Activated CD8-positive, alpha-beta T cell treated with anti-CD3 and anti-CD28 coated beads for 36 hours (primary cell): ENCODE results near the gene MTX1. TPM values are rescaled to one million over a fixed set of nuclear protein-coding genes. Genes with fewer than 3 reads are reported as not detected.
A peak's percentile ranks its signal among the peaks of the same experiment; 100 is the strongest.

Source experiments
- ATAC-seq: fragments of 200-7000 bp; cut with Tn5 transposase; one replicate; pipeline ENCODE4 v1.10.0; 2021; ENCODE audit warnings: mild to moderate bottlenecking, moderate library complexity
- CTCF ChIA-PET: fragments of 350-600 bp; sonication (Branson Sonifier 250); formaldehyde crosslinking; loops from one replicate; lab custom pipeline; 2021; ENCODE audit warnings: antibody characterized with exemption; lab: Charles Lee
- POLR2A ChIA-PET: fragments of 350-600 bp; sonication (Branson Sonifier 250); formaldehyde crosslinking; loops from one replicate; lab custom pipeline; 2021; ENCODE audit warnings: antibody characterized with exemption; lab: Charles Lee
- DNase-seq: peaks from one replicate; pipeline ENCODE4 v3.0.0-alpha.2; 2020
- H3K27ac Mint-ChIP-seq: one replicate; pipeline ENCODE4 v1.8.0; 2021; ENCODE audit warnings: mild to moderate bottlenecking, mixed read lengths
- H3K27me3 Mint-ChIP-seq: one replicate; pipeline ENCODE4 v1.8.0; 2021; ENCODE audit warnings: mixed read lengths
- H3K36me3 Mint-ChIP-seq: one replicate; pipeline ENCODE4 v1.8.0; 2021; ENCODE audit warnings: low read depth, mixed read lengths
- H3K4me1 Mint-ChIP-seq: one replicate; pipeline ENCODE4 v1.8.0; 2021; ENCODE audit warnings: low read depth, mixed read lengths
- H3K4me3 Mint-ChIP-seq: one replicate; pipeline ENCODE4 v1.8.0; 2021; ENCODE audit warnings: mild to moderate bottlenecking, moderate library complexity, mixed read lengths
- H3K9me3 Mint-ChIP-seq: one replicate; pipeline ENCODE4 v1.8.0; 2021; ENCODE audit warnings: mixed read lengths
- CTCF ChIP-seq: fragments of 200-600 bp; IDR thresholded peaks from one replicate; pipeline ENCODE4 v1.8.0; 2022; ENCODE audit warnings: antibody characterized with exemption, mild to moderate bottlenecking
- intact Hi-C: fragments of 100-400 bp; cut with micrococcal nuclease; formaldehyde crosslinking; loops from one replicate; pipeline ENCODE4 v1.10.0; 2022
- total RNA-seq, 2 experiments: library from RNA; stranded (reverse); gene quantifications; one replicate each; pipeline ENCODE4 v1.2.3, GENCODE V29; 2021

Gene MTX1
- total RNA-seq, 2 experiments from 2014 or later, result 59.2 to 61.0 TPM

GRCh38 chr1:155171836-155172731 is 36.4 kb upstream of the MTX1 start:
- Mint-ChIP-seq H3K27me3 (no peaks in the 10 kb centered on the region), H3K4me3 (peak overlapping the region; percentile 96), H3K27ac (peak overlapping the region; percentile 98), H3K4me1 (peaks cover 52% of the 10 kb centered on the region), H3K9me3 (no peaks in the 10 kb centered on the region), H3K36me3 (peaks cover 23% of the 10 kb centered on the region)
- intact Hi-C loops, result no loop called here
- DNase-seq (no peak), ATAC-seq (peak; percentile 20)
- CTCF ChIA-PET, result interaction anchor here (0.5 to 13.3 kb wide), 37 partner anchors 8 to 441 kb away, joined by 3 to 312 read pairs (median 6); partner anchors contain the start of genes ADAM15, DPM3, EFNA3 and MTX1
- POLR2A ChIA-PET, result interaction anchor here (0.7 to 6.9 kb wide), 10 partner anchors 13 to 108 kb away, joined by 3 to 57 read pairs (median 4); partner anchors contain the start of gene THBS3
- no peak for TF ChIP-seq CTCF

GRCh38 chr1:155172732-155173477 is 35.6 kb upstream of the MTX1 start, which contains the start of gene KRTCAP2:
TSS of gene KRTCAP2 (minus strand) at chr1:155173304. CDS start at chr1:155173224, 80 bp downstream.
- ChIA-PET CTCF (interaction anchor here (0.6 to 13.3 kb wide), 47 partner anchors 9 to 579 kb away, joined by 3 to 312 read pairs (median 5); partner anchors contain the start of genes ADAM15, DPM3, EFNA3 and ENTREP3), POLR2A (interaction anchor here (0.6 to 6.9 kb wide), 13 partner anchors 12 to 153 kb away, joined by 3 to 57 read pairs (median 4); partner anchors contain the start of gene THBS3)
- DNase-seq (peak; percentile 97), ATAC-seq (peak; percentile 83)
- peaks cover 27% of the 10 kb centered on the region for H3K36me3 Mint-ChIP-seq
- H3K27ac Mint-ChIP-seq, result peak within 1 kb of the TSS; percentile 98
- H3K27me3 Mint-ChIP-seq, result no peaks in the 10 kb centered on the region
- no peaks in the 10 kb centered on the region for H3K9me3 Mint-ChIP-seq
- H3K4me1 Mint-ChIP-seq, result peaks cover 45% of the 10 kb centered on the region
- peak within 1 kb of the TSS; percentile 96 for H3K4me3 Mint-ChIP-seq
- peak; percentile 91 for TF ChIP-seq CTCF
- intact Hi-C loops, result no loop called here

- no peaks in the 10 kb centered on the region for H3K9me3 Mint-ChIP-seq
- POLR2A ChIA-PET, result interaction anchor here (0.5 to 6.9 kb wide), 17 partner anchors 12 to 154 kb away, joined by 3 to 57 read pairs (median 4); no protein-coding TSS in a partner anchor
- H3K4me3 Mint-ChIP-seq, result peak within 1 kb of the TSS; percentile 96
- ATAC-seq (peak; percentile 46), DNase-seq (peak; percentile 79)
- intact Hi-C loops, result no loop called here
- CTCF ChIA-PET, result interaction anchor here (0.7 to 13.3 kb wide), 39 partner anchors 8 to 252 kb away, joined by 3 to 312 read pairs (median 6); partner anchors contain the start of genes ADAM15, DPM3, EFNA3 and MTX1
- H3K36me3 Mint-ChIP-seq, result peaks cover 30% of the 10 kb centered on the region
- no peaks in the 10 kb centered on the region for H3K27me3 Mint-ChIP-seq
- peaks cover 43% of the 10 kb centered on the region for H3K4me1 Mint-ChIP-seq
- H3K27ac Mint-ChIP-seq, result peak within 1 kb of the TSS; percentile 98
- no peak for TF ChIP-seq CTCF
Observed at GRCh38 chr1:155173478-155174323, 34.8 kb upstream of the MTX1 start, which contains the start of gene TRIM46. TSS of gene TRIM46 (plus strand) at chr1:155173849. CDS start at chr1:155173967, 118 bp downstream.
